ENCODE data around the gene FSHR.

The FSHR gene

DNA sequence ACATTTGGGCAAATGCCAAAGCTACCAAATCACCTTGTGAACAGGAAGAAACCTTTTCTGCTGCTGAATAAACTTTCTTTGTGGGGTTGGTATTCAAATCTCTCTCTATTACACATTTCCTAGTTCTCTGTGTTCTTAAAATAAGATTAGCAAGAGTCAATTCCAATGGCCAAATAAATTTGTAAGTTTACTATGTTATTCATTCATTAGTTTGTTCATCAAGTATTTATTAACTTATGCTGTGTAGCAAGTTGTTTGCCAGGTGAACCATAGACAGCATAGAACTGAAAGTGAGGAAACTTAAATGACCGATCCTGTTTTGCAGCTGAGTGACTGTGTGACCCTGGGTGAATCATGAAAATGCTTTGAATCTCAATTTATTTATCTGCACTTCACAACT lies 37.7 kb upstream of the FSHR start:
- ATAC-seq: no peak
- TF ChIP-seq GLIS3 (CRISPR knock-in tag; IDR thresholded peaks at IDR 0.05): no peak
- no peak for TF ChIP-seq ZNF565 (CRISPR knock-in tag; conservative IDR thresholded peaks at IDR 0.05; ENCODE audit: low read depth)
- TF ChIP-seq, protein P1, sequence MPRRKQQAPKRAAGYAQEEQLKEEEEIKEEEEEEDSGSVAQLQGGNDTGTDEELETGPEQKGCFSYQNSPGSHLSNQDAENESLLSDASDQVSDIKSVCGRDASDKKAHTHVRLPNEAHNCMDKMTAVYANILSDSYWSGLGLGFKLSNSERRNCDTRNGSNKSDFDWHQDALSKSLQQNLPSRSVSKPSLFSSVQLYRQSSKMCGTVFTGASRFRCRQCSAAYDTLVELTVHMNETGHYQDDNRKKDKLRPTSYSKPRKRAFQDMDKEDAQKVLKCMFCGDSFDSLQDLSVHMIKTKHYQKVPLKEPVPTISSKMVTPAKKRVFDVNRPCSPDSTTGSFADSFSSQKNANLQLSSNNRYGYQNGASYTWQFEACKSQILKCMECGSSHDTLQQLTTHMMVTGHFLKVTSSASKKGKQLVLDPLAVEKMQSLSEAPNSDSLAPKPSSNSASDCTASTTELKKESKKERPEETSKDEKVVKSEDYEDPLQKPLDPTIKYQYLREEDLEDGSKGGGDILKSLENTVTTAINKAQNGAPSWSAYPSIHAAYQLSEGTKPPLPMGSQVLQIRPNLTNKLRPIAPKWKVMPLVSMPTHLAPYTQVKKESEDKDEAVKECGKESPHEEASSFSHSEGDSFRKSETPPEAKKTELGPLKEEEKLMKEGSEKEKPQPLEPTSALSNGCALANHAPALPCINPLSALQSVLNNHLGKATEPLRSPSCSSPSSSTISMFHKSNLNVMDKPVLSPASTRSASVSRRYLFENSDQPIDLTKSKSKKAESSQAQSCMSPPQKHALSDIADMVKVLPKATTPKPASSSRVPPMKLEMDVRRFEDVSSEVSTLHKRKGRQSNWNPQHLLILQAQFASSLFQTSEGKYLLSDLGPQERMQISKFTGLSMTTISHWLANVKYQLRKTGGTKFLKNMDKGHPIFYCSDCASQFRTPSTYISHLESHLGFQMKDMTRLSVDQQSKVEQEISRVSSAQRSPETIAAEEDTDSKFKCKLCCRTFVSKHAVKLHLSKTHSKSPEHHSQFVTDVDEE (CRISPR knock-in tag; IDR thresholded peaks at IDR 0.05): no peak

DNA sequence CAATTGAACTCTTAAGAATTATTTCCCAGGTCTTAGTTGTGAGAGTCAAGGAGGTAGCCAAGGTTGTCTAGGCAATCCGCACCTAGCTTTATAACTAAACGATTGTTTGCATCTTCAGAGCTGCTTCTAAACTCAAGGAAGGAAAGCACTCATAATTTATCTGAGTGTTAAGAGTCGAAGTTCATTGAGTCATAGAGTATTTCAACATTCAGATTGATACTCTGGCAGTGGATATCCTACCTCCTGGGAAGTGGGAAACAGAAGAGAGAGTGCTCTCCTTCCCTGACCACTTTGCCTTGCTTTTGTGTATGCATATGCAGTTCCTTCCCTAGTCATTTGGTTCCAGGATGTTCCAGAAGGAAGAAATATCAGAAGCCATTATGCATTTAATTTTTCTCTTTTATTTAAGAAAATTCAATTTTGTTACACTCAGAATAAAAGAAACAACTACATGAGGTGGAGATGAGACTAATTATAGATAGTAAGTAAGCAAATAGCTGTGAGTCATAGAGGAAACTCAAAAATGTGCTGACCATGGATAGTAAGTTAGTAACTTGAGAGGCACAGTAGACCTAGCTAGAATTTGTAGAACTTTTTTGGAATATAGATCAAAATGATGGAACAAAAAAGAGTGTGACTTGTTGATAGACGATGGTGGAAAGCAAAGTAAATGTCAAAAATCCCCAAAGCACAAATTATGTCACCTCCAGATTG lies 35.4 kb upstream of the FSHR start:
- TF ChIP-seq SNAI2 (CRISPR knock-in tag; IDR thresholded peaks at IDR 0.05) (no peak), ZNF8 (CRISPR knock-in tag; IDR thresholded peaks at IDR 0.05) (no peak)
- TF ChIP-seq, protein P2, sequence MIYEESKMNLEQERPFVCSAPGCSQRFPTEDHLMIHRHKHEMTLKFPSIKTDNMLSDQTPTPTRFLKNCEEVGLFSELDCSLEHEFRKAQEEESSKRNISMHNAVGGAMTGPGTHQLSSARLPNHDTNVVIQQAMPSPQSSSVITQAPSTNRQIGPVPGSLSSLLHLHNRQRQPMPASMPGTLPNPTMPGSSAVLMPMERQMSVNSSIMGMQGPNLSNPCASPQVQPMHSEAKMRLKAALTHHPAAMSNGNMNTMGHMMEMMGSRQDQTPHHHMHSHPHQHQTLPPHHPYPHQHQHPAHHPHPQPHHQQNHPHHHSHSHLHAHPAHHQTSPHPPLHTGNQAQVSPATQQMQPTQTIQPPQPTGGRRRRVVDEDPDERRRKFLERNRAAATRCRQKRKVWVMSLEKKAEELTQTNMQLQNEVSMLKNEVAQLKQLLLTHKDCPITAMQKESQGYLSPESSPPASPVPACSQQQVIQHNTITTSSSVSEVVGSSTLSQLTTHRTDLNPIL (CRISPR knock-in tag; IDR thresholded peaks at IDR 0.05; ENCODE audit: low read depth): no peak
- no peak for ATAC-seq

DNA sequence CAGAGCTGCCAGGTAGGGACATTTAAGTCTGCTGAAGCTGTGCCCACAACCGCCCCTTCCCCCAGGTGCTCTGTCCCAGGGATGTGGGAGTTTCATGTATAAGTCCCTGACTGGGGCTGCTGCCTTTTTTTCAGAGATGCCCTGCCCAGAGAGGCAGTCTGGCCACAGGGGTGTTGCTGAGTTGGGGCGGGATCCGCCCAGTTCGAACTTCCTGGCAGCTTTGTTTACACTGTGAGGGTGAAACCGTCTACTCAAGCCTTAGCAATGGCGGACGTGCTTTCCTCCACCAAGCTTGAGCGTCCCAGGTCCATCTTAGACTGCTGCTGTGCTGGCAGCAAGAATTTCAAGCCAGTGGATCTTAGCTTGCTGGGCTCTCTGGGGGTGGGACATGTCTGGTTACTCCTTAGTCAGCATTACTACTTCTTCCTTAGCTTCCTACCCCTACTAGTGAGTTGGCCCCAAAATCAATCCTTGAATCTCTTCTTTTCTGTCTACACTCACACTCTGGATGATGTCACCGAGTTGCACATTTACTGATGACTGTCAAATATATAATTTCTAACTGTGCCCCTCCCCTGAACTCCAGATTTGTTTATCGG lies 31.8 kb upstream of the FSHR start:
- ATAC-seq: no peak
- TF ChIP-seq SNAI2 (CRISPR knock-in tag; IDR thresholded peaks at IDR 0.05) (no peak), ZC3H10 (CRISPR knock-in tag; IDR thresholded peaks at IDR 0.05) (no peak), TOX (CRISPR knock-in tag; IDR thresholded peaks at IDR 0.05; ENCODE audit: borderline replicate concordance) (no peak), PPARA (CRISPR knock-in tag; IDR thresholded peaks at IDR 0.05; ENCODE audit: borderline replicate concordance) (no peak), GLIS3 (CRISPR knock-in tag; IDR thresholded peaks at IDR 0.05) (no peak), OSR1 (CRISPR knock-in tag; IDR thresholded peaks at IDR 0.05) (no peak), ZNF70 (CRISPR knock-in tag; IDR thresholded peaks at IDR 0.05) (no peak), TCF4 (CRISPR knock-in tag; IDR thresholded peaks at IDR 0.05; ENCODE audit: borderline replicate concordance) (no peak), ZFP3 (CRISPR knock-in tag; IDR thresholded peaks at IDR 0.05) (no peak), ISL1 (CRISPR knock-in tag; IDR thresholded peaks at IDR 0.05) (no peak), CSDC2 (CRISPR knock-in tag; IDR thresholded peaks at IDR 0.05) (no peak), BACH2 (CRISPR knock-in tag; IDR thresholded peaks at IDR 0.05; ENCODE audit: borderline replicate concordance) (no peak), RARB (CRISPR knock-in tag; IDR thresholded peaks at IDR 0.05) (no peak), ESRRG (CRISPR knock-in tag; IDR thresholded peaks at IDR 0.05) (no peak), ZNF565 (CRISPR knock-in tag; conservative IDR thresholded peaks at IDR 0.05; ENCODE audit: low read depth) (no peak), ZFP30 (CRISPR knock-in tag; IDR thresholded peaks at IDR 0.05) (no peak)
- TF ChIP-seq, protein P2 (CRISPR knock-in tag; IDR thresholded peaks at IDR 0.05; ENCODE audit: low read depth): no peak
- TF ChIP-seq, protein P1 (CRISPR knock-in tag; IDR thresholded peaks at IDR 0.05): no peak
- TF ChIP-seq, protein P3, sequence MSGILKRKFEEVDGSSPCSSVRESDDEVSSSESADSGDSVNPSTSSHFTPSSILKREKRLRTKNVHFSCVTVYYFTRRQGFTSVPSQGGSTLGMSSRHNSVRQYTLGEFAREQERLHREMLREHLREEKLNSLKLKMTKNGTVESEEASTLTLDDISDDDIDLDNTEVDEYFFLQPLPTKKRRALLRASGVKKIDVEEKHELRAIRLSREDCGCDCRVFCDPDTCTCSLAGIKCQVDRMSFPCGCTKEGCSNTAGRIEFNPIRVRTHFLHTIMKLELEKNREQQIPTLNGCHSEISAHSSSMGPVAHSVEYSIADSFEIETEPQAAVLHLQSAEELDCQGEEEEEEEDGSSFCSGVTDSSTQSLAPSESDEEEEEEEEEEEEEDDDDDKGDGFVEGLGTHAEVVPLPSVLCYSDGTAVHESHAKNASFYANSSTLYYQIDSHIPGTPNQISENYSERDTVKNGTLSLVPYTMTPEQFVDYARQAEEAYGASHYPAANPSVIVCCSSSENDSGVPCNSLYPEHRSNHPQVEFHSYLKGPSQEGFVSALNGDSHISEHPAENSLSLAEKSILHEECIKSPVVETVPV (CRISPR knock-in tag; IDR thresholded peaks at IDR 0.05): no peak
- TF ChIP-seq, protein P4, sequence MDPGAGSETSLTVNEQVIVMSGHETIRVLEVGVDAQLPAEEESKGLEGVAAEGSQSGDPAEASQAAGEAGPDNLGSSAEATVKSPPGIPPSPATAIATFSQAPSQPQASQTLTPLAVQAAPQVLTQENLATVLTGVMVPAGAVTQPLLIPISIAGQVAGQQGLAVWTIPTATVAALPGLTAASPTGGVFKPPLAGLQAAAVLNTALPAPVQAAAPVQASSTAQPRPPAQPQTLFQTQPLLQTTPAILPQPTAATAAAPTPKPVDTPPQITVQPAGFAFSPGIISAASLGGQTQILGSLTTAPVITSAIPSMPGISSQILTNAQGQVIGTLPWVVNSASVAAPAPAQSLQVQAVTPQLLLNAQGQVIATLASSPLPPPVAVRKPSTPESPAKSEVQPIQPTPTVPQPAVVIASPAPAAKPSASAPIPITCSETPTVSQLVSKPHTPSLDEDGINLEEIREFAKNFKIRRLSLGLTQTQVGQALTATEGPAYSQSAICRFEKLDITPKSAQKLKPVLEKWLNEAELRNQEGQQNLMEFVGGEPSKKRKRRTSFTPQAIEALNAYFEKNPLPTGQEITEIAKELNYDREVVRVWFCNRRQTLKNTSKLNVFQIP (CRISPR knock-in tag; IDR thresholded peaks at IDR 0.05; ENCODE audit: borderline replicate concordance, low read depth): no peak

All from SK-N-SH treated with all-trans-retinoic acid at 6 μM for 48 hours (cell line).